H1 (cell line): ENCODE results near the gene APOC3. TPM values are rescaled to one million over a fixed set of nuclear protein-coding genes. Genes with fewer than 3 reads are reported as not detected.

Source experiments
- BCL11A ChIP-seq, 2 experiments: IDR thresholded peaks; one replicate each; pipeline ENCODE4 v1.6.1; 2011; ENCODE audit warnings: low read depth in 2 of 2, low read length in 2 of 2, mild to moderate bottlenecking in 2 of 2
- EP300 ChIP-seq, 2 experiments: IDR thresholded peaks; 1 replicate in 1 of 2; 2 replicates in 1 of 2; pipeline ENCODE4 v1.6.1; 2011 to 2012; ENCODE audit warnings: low read depth in 2 of 2, low read length in 2 of 2, mild to moderate bottlenecking in 2 of 2, borderline replicate concordance in 1 of 2, inconsistent platforms in 1 of 2, moderate library complexity in 1 of 2
- EZH2 ChIP-seq: fragments of 200-600 bp; sonication (generic); IDR thresholded peaks from 2 replicates; pipeline ENCODE4 v1.7.1; 2012; ENCODE audit warnings: low read depth, mild to moderate bottlenecking, moderate library complexity, low read length, inconsistent platforms; ENCODE audit not compliant: severe bottlenecking
- HDAC2 ChIP-seq, 2 experiments: fragments of 300-600 bp in 1 of 2; sonication (generic) in 1 of 2; IDR thresholded peaks; 2 replicates each; pipeline ENCODE4 v1.6.1; 2011 to 2012; ENCODE audit warnings: low read depth in 2 of 2, low read length in 2 of 2, mild to moderate bottlenecking in 2 of 2, moderate library complexity in 2 of 2, borderline replicate concordance in 1 of 2, inconsistent platforms in 1 of 2
- NANOG ChIP-seq: IDR thresholded peaks from 2 replicates; pipeline ENCODE4 v1.6.1; 2011; ENCODE audit warnings: low read length, low read depth, mild to moderate bottlenecking, inconsistent platforms; ENCODE audit not compliant: insufficient read depth, poor library complexity, severe bottlenecking
- POLR2AphosphoS5 ChIP-seq: IDR thresholded peaks from 2 replicates; pipeline ENCODE4 v1.6.1; 2011; ENCODE audit warnings: low read depth, low read length
- SP1 ChIP-seq: IDR thresholded peaks from 2 replicates; pipeline ENCODE4 v1.6.1; 2011; ENCODE audit warnings: low read depth, low read length
- TAF7 ChIP-seq: optimal IDR thresholded peaks from 2 replicates; pipeline ENCODE3; 2011; ENCODE audit warnings: low read depth, mild to moderate bottlenecking, inconsistent platforms, low read length, moderate library complexity, borderline replicate concordance
- TEAD4 ChIP-seq: IDR thresholded peaks from 2 replicates; pipeline ENCODE4 v1.6.1; 2012; ENCODE audit warnings: low read depth, low read length, inconsistent platforms, mixed read lengths
- polyA plus RNA-seq, 7 experiments: library from polyadenylated mRNA; depleted of rRNA in 3 of 7; stranded (reverse) in 5 of 7; unstranded in 2 of 7; fragments of >200 nt in 5 of 7; fragments of 200-250 nt in 2 of 7; gene quantifications; 1 replicate in 5 of 7; 2 replicates in 1 of 7; 4 replicates in 1 of 7; pipeline versions ENCODE4 v1.2.1 to v1.2.3, GENCODE V29; 2011 to 2013; ENCODE audit warnings: missing spikeins in 2 of 7, mixed read lengths in 2 of 7
- total RNA-seq: library from RNA; stranded (reverse); fragmentation: NEBNext Ultra II Directional; extraction: Animal tissue kit (Norgen Biotek cat#: 25700); gene quantifications from 2 replicates; pipeline ENCODE4 v1.2.1, GENCODE V29; 2021

Gene APOC3
- total and polyA plus RNA-seq, 2 of the 8 experiments (the other 6 are each of a cell fraction or from before 2014, with no cell fraction given): not detected

DNA sequence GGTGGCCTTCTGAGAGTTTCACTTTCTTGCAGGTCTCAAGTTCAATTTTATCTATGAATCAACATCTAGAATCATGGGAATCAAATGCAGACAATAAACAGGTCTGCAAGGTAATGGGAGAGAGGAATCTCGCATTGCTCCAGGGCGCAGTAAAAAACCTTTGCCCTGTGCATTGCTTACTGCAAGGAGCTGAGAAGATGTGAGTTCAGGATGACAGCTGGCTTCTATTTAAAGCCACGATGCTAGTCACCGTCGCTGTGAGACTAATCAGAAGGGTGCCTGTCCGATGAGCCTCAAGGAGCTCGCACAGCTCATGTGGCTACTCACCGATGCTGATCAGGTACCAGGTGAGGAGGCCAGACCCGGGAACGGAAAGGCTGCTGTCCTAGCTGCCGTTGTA, 37.9 kb downstream of the APOC3 start (continued):
- no peak for TF ChIP-seq EZH2
- TF ChIP-seq EP300 (IDR thresholded peaks at IDR 0.05; ENCODE audit: borderline replicate concordance in 1 of 2, low read depth in 2 of 2, low read length in 2 of 2): no peak
- TF ChIP-seq TAF7: no peak
- TF ChIP-seq TEAD4: no peak
- TF ChIP-seq SP1: no peak
- TF ChIP-seq POLR2AphosphoS5: no peak
- TF ChIP-seq NANOG: no peak
- no peak for TF ChIP-seq HDAC2 (IDR thresholded peaks at IDR 0.05; ENCODE audit: borderline replicate concordance in 1 of 2, low read depth in 2 of 2, low read length in 2 of 2)
- no peak for TF ChIP-seq BCL11A (IDR thresholded peaks at IDR 0.05; ENCODE audit: low read depth in 2 of 2, low read length in 2 of 2)
- TF ChIP-seq, all 59 proteins: peak for 0
